ENCODE data around the gene TMPRSS13.

Gene TMPRSS13

DNA sequence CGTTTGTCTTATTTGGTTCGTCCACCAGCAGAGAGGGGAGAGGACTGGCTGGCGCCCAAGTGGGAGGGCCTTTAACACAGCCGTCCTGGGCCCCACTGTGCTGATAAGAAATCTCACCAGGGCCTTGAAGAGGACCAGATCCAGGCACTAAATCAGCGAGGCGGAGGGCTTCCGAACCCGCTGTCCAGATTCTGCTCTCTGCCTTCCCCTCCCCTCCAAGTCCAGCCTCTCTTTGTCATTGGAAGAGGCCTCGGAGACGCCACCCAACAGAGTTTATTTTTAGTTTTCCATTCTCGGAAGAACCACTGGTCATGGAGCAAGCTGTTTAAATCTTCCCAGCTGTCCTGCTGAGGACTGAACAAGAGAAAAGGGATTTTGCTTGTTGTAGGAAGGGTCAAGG, 43.4 kb downstream of the TMPRSS13 start:
- DNase-seq (ENCODE audit: low spot score) = no peak
- in situ Hi-C loops (cut with MboI; ENCODE audit: low pct_unique_long_range_greater_than_20kb, low sequenced_read_pairs, unreplicated experiment) = no loop called here
- TF ChIP-seq, protein P1, sequence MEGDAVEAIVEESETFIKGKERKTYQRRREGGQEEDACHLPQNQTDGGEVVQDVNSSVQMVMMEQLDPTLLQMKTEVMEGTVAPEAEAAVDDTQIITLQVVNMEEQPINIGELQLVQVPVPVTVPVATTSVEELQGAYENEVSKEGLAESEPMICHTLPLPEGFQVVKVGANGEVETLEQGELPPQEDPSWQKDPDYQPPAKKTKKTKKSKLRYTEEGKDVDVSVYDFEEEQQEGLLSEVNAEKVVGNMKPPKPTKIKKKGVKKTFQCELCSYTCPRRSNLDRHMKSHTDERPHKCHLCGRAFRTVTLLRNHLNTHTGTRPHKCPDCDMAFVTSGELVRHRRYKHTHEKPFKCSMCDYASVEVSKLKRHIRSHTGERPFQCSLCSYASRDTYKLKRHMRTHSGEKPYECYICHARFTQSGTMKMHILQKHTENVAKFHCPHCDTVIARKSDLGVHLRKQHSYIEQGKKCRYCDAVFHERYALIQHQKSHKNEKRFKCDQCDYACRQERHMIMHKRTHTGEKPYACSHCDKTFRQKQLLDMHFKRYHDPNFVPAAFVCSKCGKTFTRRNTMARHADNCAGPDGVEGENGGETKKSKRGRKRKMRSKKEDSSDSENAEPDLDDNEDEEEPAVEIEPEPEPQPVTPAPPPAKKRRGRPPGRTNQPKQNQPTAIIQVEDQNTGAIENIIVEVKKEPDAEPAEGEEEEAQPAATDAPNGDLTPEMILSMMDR (IDR thresholded peaks at IDR 0.05; ENCODE audit: extremely low read depth, insufficient read depth, missing control alignments) = no peak

DNA sequence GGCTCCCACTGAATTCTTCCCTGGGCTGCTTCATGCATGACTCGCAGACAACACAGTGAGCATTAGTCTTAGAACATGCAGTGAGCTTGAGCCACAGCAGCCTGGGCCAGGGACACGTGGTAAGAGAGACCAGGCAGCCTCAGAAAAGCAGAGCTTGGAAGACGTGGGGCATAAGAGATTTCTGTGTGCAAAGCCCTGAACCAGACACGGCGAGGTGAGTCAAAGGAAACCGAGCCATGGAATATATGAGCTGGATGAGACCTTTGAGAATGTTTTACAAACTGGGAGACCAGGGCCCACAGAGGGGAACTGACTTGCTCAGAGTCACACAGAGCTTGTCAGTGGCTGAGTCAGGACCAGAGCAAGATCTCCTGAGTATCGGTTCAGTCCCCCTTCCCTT, 44.2 kb downstream of the TMPRSS13 start:
- no peak for DNase-seq (ENCODE audit: low spot score)
- in situ Hi-C loops (cut with MboI; ENCODE audit: low pct_unique_long_range_greater_than_20kb, low sequenced_read_pairs, unreplicated experiment) = no loop called here
- TF ChIP-seq, protein P1 (IDR thresholded peaks at IDR 0.05; ENCODE audit: extremely low read depth, insufficient read depth, missing control alignments) = no peak

DNA sequence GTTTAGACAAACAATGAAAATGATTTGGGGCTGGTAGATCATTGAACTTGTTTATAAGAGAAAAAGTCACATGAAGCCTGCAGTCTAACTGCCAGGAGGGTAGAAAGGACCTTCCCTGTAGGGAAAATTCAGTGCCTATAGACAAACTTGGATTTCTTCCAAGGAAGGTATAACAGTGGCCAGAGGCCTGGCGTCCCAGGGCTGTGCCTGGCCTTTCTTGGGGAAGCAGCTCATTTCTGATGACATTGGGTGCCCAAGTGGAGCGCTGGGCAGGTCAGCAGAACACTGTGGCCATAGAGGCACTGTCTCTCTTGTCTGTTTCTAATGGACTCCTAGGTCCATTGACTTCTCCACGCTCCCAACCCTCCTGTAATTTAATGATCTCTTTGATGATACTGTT, 46.1 kb downstream of the TMPRSS13 start:
- TF ChIP-seq, protein P1 (IDR thresholded peaks at IDR 0.05; ENCODE audit: extremely low read depth, insufficient read depth, missing control alignments) = no peak
- no peak for DNase-seq (ENCODE audit: low spot score)
- in situ Hi-C loops (cut with MboI; ENCODE audit: low pct_unique_long_range_greater_than_20kb, low sequenced_read_pairs, unreplicated experiment) = no loop called here

DNA sequence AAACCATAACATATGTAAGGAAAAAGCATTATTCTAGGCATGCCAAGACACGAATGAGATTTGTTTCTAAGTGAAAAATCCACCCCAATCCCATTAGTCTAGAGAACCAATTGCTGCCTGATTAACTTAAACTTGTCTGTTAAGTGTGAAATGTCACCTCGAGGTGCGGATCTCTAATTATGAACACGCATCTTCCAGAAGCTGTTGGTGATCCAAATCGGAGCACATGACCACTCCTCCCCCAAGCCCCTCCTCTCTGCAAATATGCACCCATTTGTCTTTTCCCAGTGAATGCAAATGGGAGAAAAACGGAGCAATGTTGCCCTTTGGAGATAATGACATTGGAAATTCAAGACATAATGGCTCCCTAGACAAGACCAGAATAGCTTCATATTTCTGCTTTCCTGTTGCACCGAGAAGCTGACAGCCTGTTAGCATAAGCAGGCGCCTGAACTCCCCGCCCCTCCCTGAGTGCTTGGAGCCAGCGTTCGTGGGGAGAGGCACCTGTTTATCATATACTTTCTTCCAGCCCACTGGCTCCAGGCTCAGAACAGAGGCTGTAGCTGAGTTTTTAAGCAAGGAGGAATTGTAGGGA, 46.8 kb downstream of the TMPRSS13 start:
- TF ChIP-seq, protein P1 (IDR thresholded peaks at IDR 0.05; ENCODE audit: extremely low read depth, insufficient read depth, missing control alignments) = no peak
- in situ Hi-C loops (cut with MboI; ENCODE audit: low pct_unique_long_range_greater_than_20kb, low sequenced_read_pairs, unreplicated experiment) = no loop called here
- DNase-seq (ENCODE audit: low spot score) = no peak

DNA sequence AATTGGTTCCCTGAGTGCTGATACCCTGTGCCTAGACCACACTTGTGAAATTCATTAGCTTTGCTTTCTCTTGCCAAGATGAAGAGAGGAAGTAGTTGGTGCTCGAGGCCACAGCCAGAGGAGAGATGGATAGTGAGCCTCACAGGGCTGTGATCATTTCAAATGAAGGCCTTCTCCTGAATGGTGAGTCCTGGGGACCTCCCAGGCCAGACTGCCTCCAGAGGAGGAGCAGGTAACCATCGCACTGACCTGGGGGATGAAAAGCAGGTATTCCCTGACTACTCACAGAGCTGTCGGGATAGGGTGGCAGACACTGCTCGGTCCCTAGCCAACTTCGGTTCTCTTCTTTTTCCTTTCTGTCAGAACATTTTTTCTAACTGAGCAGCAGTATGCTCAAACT, 48.0 kb downstream of the TMPRSS13 start:
- in situ Hi-C loops (cut with MboI; ENCODE audit: low pct_unique_long_range_greater_than_20kb, low sequenced_read_pairs, unreplicated experiment) = no loop called here
- TF ChIP-seq, protein P1 (IDR thresholded peaks at IDR 0.05; ENCODE audit: extremely low read depth, insufficient read depth, missing control alignments) = no peak
- no peak for DNase-seq (ENCODE audit: low spot score)

DNA sequence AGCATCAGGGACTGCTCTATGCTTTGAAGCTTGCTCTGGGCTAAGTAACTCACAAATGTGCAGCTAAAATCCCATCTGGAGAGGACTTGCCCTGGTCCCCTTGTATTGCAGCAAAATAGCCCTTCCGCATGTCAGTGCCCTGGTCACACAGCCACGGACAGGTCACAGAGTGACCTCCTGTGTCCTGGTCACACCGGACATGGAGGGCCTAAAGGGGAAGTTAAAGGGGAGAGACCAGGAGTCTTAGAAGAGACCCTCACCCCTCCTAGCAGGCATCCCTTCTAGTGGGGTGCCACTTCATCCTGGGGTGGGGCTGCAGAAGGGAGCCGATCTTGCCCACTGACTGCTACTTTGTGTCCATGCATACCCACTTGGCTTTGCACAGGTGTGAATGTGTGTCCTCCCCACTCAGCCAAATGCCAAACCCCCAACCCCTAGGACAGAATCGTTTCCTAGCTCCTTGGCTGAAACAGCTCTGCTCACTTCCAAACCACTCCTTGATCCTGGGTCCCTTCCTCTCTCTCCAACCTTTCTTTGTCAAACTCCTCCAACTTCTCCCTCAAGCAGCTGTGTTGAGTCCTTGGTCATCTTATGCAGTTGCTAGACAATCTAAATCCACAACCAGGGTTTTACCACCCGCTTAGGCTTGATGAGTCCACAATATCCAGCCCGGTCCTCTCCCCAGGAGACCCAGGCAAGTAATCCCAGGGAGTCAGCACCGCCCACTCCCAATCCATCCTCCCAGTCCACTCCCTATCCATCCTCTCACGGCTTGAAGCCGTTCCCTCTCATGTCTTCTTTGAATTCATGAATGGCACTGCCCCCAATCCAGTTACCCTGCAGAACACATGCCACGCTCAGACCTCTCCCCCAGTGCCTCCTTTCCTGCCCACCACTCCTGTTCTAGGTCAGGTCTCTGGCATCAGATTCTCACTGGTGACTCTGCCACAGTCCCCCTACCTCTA, 49.4 kb downstream of the TMPRSS13 start:
- TF ChIP-seq, protein P1 (IDR thresholded peaks at IDR 0.05; ENCODE audit: extremely low read depth, insufficient read depth, missing control alignments) = no peak
- in situ Hi-C loops (cut with MboI; ENCODE audit: low pct_unique_long_range_greater_than_20kb, low sequenced_read_pairs, unreplicated experiment) = no loop called here
- DNase-seq (ENCODE audit: low spot score) = no peak
